ENCODE data around the gene TMPRSS3. TPM values are rescaled to one million over a fixed set of nuclear protein-coding genes. Genes with fewer than 3 reads are reported as not detected.

Gene TMPRSS3
- total RNA-seq, 1 donor from 2014 or later = 4.1 TPM

- Histone ChIP-seq H3K36me3 (no peaks in the 10 kb centered on the region), H3K27me3 (peaks cover 9% of the 10 kb centered on the region), H3K27ac (no peak overlapping the region), H3K9me3 (no peaks in the 10 kb centered on the region), H3K4me1 (no peaks in the 10 kb centered on the region), H3K4me3 (no peak overlapping the region)
- no peak for DNase-seq
- ATAC-seq = no peak
- TF ChIP-seq CTCF (IDR thresholded peaks at IDR 0.05) = no peak
- intact Hi-C loops (cut with DNase I) = no loop called here
Measured at GRCh38 chr21:42363312-42363711, 32.5 kb downstream of the TMPRSS3 start.

- Histone ChIP-seq H3K4me3 (no peak overlapping the region), H3K36me3 (no peaks in the 10 kb centered on the region), H3K27ac (no peak overlapping the region), H3K9me3 (no peaks in the 10 kb centered on the region), H3K27me3 (peaks cover 9% of the 10 kb centered on the region), H3K4me1 (no peaks in the 10 kb centered on the region)
- intact Hi-C loops (cut with DNase I) = no loop called here
- ATAC-seq = no peak
- DNase-seq = no peak
- TF ChIP-seq CTCF (IDR thresholded peaks at IDR 0.05) = no peak
Measured at GRCh38 chr21:42362700-42363099, 33.2 kb downstream of the TMPRSS3 start.

GRCh38 chr21:42362198-42362597, 33.7 kb downstream of the TMPRSS3 start:
- no peak for DNase-seq
- no peak for TF ChIP-seq CTCF (IDR thresholded peaks at IDR 0.05)
- H3K27me3 ChIP-seq = peaks cover 9% of the 10 kb centered on the region

GRCh38 chr21:42361286-42361685, 34.6 kb downstream of the TMPRSS3 start:
- no peak overlapping the region for H3K4me3 ChIP-seq
- TF ChIP-seq CTCF (IDR thresholded peaks at IDR 0.05) = no peak
- intact Hi-C loops (cut with DNase I) = no loop called here
- H3K27ac ChIP-seq = no peak overlapping the region
- no peaks in the 10 kb centered on the region for H3K9me3 ChIP-seq
- H3K27me3 ChIP-seq = peaks cover 9% of the 10 kb centered on the region
- no peaks in the 10 kb centered on the region for H3K4me1 ChIP-seq
- ATAC-seq (no peak), DNase-seq (no peak)
- no peaks in the 10 kb centered on the region for H3K36me3 ChIP-seq

More at GRCh38 chr21:42362198-42362597, 33.7 kb downstream of the TMPRSS3 start:
- Histone ChIP-seq H3K36me3 (no peaks in the 10 kb centered on the region), H3K4me3 (no peak overlapping the region), H3K4me1 (no peaks in the 10 kb centered on the region), H3K27ac (no peak overlapping the region), H3K9me3 (no peaks in the 10 kb centered on the region)
- ATAC-seq = no peak
- intact Hi-C loops (cut with DNase I) = no loop called here

GRCh38 chr21:42360317-42360716, 35.5 kb downstream of the TMPRSS3 start:
- Histone ChIP-seq H3K27me3 (peaks cover 9% of the 10 kb centered on the region), H3K27ac (no peak overlapping the region), H3K9me3 (no peaks in the 10 kb centered on the region), H3K4me3 (no peak overlapping the region), H3K4me1 (no peaks in the 10 kb centered on the region), H3K36me3 (no peaks in the 10 kb centered on the region)
- TF ChIP-seq CTCF (IDR thresholded peaks at IDR 0.05) = peak; percentile 8
- DNase-seq = no peak
- no peak for ATAC-seq
- intact Hi-C loops (cut with DNase I) = no loop called here

- intact Hi-C loops (cut with DNase I) = no loop called here
- Histone ChIP-seq H3K27ac (no peak overlapping the region), H3K36me3 (no peaks in the 10 kb centered on the region), H3K27me3 (peaks cover 9% of the 10 kb centered on the region), H3K9me3 (no peaks in the 10 kb centered on the region), H3K4me1 (no peaks in the 10 kb centered on the region), H3K4me3 (no peak overlapping the region)
- DNase-seq = no peak
- ATAC-seq = no peak
- TF ChIP-seq CTCF (IDR thresholded peaks at IDR 0.05) = no peak
Measured at GRCh38 chr21:42358937-42359336, 36.9 kb downstream of the TMPRSS3 start.

Data from upper lobe of right lung (tissue), 1 donor.